GM19193 (cell line): ENCODE results near the gene GNG7.

ENCODE experiments used
- POLR2A ChIP-seq: IDR thresholded peaks from 4 replicates; pipeline ENCODE4 v1.6.1; 2011; ENCODE audit not compliant: insufficient read depth, insufficient read length; ENCODE audit errors: extremely low read depth

GNG7 gene

DNA sequence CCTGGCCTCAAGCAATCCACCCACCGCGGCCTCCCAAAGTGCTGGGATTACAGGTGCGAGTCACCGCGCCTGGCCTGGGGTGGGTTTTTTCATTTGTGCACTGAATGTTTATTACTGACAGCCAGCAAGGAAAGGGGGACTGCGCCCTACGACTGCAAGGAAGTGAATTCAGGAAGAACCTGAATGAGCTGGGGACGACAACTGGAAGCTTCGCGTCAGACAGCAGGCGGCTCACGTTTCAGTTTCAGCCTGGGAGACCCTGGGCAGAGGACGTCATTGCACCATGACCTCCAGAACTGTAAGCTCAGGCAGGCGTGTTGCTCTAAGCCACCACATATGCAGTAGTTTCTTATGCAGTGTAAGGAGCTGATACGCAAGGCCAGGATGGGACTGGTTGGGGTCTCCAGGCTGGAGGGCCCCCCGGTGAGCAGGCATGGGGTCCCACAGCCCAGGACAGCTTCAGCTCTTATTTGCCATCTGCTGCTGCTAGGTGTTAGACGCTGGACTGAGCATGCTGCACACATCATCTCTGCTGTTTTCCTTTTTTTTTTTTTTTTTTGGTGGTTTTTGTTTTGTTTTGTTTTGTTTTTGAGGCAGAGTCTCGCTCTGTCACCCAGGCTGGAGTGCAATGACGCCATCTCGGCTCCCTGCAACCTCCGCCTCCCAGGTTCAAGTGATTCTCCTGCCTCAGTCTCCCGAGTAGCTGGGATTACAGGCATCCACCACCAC lies 160.0 kb downstream of the GNG7 start:
- no peak for TF ChIP-seq POLR2A

GRCh38 chr19:2540646-2541454 lies 161.6 kb downstream of the GNG7 start:
- no peak for TF ChIP-seq POLR2A

DNA sequence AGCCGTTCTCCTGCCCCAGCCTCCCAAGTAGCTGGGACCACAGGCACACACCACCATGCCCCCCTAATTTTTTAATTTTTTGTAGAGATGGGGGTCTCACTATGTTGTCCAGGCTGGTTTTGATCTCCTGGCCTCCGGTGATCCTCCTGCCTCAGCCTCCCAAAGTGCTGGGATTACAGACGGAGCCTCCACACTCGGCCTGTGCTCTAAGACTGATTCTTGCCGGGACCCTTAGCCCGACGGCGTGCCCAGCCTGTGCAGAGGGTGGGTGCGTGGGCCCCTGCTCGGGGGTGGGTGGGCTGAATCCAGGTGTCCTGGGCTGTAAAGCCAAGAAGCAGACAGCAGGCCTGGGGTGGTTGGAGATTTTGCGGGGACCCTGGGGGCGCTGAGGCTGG lies 162.2 kb downstream of the GNG7 start:
- no peak for TF ChIP-seq POLR2A

DNA sequence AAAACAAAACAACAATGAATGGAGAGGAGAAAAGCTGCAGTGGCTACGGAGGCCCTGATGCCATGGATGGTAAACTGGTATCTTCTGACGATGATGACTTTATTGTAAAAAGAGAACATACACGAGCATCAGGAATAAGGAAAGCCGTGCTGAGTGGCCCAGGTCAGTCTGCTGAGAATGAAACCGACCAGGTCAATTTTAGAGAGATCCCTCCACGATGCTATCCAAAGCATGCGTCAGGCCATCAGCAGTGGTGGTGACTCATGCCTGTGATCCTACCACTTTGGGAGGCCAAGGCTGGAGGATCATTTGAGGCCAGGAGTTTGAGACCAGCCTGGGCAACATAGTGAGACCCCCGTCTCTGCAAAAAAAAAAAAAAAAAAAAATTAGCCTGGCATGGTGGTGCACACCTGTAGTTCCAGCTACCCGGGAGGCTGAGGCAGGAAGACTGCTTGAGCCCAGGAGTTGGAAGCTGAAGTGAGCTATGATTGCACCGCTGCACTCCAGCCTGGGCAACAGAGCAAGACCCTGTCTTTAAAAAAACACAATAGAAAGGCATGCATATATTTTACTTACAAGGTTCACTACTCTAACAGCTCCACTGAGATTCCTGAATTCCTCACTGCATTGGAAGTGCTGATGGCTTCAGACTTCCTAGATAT lies 164.3 kb downstream of the GNG7 start:
- TF ChIP-seq POLR2A: no peak

GRCh38 chr19:2536461-2536860 lies 166.0 kb downstream of the GNG7 start:
- no peak for TF ChIP-seq POLR2A

- no peak for TF ChIP-seq POLR2A
These were observed 168.0 kb downstream of the GNG7 start for GRCh38 chr19:2534423-2535013.

DNA sequence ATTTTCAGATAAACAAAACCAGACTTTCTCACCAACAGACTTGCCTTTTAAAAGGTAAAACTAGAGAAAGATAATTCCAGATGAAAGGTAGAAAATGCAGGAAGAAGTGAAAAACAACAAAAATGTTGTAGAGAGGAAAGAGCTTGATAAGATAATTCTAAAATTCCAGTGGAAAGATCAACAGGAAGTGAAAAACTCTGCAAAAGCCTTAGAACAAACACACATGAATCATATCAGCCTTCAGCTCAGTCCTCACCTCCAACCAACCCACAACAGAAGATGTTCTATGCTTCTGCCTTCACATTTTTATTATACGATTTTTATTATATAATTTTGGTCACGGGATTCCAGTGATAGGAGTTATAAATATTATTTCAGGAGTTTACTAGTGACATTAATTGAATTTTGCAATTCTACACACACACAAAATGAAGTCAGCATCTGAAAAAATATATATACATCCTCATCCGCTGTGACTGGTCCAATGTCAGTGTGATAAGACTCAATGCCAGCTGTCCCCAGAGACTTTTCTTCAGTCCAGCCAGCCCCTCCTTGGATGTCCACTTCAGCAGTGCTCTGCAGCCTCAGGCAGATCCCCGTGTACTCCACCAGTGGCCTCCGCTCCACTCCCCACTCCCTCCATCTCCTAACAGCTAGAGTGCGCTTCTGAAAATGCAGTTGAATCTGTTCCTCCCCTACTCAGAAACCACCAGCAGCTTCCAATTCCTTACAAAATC lies 168.6 kb downstream of the GNG7 start:
- no peak for TF ChIP-seq POLR2A

DNA sequence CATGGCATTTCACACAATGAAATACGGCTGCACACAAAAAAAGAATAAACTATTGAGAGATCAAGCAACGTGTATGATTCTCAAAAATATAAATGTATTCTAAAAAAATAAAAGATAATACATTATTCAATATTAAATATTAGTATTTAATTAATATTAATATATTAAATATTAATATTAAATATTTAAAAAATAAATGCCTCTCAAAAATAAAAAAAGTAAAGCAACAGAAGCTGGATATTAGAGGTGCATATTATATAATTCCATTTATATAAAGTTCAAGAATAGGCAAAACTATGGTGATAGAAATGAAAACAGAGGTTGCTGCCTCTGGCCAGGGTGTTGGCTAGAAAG lies 169.4 kb downstream of the GNG7 start:
- TF ChIP-seq POLR2A: no peak

DNA sequence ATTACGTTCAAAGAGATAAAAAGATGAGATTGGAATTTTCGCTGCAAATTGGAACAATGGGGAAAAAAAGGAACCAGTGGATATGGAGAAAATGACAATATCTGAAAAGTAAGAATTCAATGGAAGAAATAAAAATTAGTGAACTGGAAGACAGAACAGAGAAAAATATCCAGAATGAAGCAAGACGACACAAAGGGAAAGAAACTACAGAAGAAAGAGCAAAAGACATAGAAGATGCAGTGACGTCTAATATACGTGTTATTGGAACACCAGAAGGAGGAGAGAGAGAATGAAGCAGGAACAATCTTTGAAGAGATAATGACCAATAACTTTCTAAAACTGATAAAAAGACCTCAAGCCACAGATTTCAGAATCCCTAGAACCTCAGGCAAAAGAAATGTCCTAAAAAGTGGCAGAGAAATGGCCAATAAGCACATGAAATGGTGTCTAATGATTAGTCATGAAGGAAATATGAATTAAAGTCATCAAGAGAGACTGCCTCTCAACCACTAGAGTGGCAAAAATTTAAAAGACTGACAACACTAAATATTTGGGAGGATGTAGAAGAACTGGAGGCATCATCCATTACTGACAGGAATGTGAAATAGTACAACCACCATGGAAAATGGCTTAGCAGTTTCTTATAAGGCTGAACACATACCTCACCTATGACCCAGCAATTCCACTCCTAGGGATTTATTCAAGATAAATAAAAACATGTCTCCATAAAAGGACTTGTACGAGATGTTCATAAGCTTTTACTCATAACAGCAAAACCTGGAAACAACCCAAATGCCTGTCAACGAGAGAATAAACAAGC lies 170.0 kb downstream of the GNG7 start:
- TF ChIP-seq POLR2A: no peak

DNA sequence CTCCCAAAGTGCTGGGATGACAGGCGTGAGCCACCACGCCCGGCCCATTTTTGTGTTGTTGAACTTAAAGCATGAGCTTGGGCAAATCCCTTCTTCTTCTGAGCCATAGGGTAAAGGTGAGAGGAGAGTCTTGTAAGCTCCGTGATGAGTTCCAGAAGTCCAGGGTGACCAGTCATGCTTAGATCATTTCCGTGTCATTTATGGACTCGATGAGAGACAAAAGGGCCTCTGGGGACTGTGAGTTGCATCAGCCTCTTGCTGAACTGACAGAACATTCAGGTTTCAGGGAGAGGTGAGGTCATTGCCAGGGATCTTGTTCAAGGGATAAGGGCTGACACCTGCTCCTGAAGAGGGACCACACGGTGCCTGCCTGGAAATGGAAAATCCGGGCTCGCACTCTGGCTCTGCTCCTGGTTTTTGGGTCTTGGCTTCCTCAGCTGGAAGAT lies 173.0 kb downstream of the GNG7 start:
- TF ChIP-seq POLR2A: no peak

GRCh38 chr19:2528675-2529101 lies 173.8 kb downstream of the GNG7 start:
- TF ChIP-seq POLR2A: no peak

GRCh38 chr19:2527686-2528085 lies 174.8 kb downstream of the GNG7 start:
- no peak for TF ChIP-seq POLR2A

GRCh38 chr19:2527171-2527570 lies 175.3 kb downstream of the GNG7 start:
- TF ChIP-seq POLR2A: no peak
